ENCODE results near the gene GLIPR2.
"Not testable (repeated sequence)": the region's sequence is repeated elsewhere in the genome, so short reads cannot be mapped to it uniquely, and the experiment has no call there.

Gene GLIPR2

GRCh38 chr9:36170531-36170930 lies 34.0 kb downstream of the GLIPR2 start:
- H3K4me3 ChIP-seq (ENCODE audit: low read depth, low read length): no peak overlapping the region
- DNase-seq (ENCODE audit: low read depth): no peak
- TF ChIP-seq CTCF (IDR thresholded peaks at IDR 0.05; ENCODE audit: low read depth, low read length, missing control alignments): no peak

- H3K4me3 ChIP-seq (ENCODE audit: low read depth, low read length): no peak overlapping the region
- DNase-seq (ENCODE audit: low read depth): no peak
- TF ChIP-seq CTCF (IDR thresholded peaks at IDR 0.05; ENCODE audit: low read depth, low read length, missing control alignments): no peak
These were observed 37.3 kb downstream of the GLIPR2 start for GRCh38 chr9:36173861-36174260.

GRCh38 chr9:36174271-36174670 lies 37.7 kb downstream of the GLIPR2 start:
- H3K4me3 ChIP-seq (ENCODE audit: low read depth, low read length): no peak overlapping the region
- no peak for DNase-seq (ENCODE audit: low read depth)
- TF ChIP-seq CTCF (IDR thresholded peaks at IDR 0.05; ENCODE audit: low read depth, low read length, missing control alignments): no peak

- no peak overlapping the region for H3K4me3 ChIP-seq (ENCODE audit: low read depth, low read length)
- TF ChIP-seq CTCF (IDR thresholded peaks at IDR 0.05; ENCODE audit: low read depth, low read length, missing control alignments): no peak
- DNase-seq (ENCODE audit: low read depth): no peak
These were observed 38.2 kb downstream of the GLIPR2 start for GRCh38 chr9:36174731-36175130.

- not testable (repeated sequence) for DNase-seq (ENCODE audit: low read depth); H3K4me3 ChIP-seq (ENCODE audit: low read depth, low read length)
These were observed 38.7 kb downstream of the GLIPR2 start for GRCh38 chr9:36175209-36175608.

- not testable (repeated sequence) for DNase-seq (ENCODE audit: low read depth)
These were observed 40.0 kb downstream of the GLIPR2 start for GRCh38 chr9:36176496-36176895.

GRCh38 chr9:36177571-36177970 lies 41.0 kb downstream of the GLIPR2 start:
- no peak for DNase-seq (ENCODE audit: low read depth)
- no peak overlapping the region for H3K4me3 ChIP-seq (ENCODE audit: low read depth, low read length)
- TF ChIP-seq CTCF (IDR thresholded peaks at IDR 0.05; ENCODE audit: low read depth, low read length, missing control alignments): no peak

More at GRCh38 chr9:36176496-36176895, 40.0 kb downstream of the GLIPR2 start:
- not testable (repeated sequence) for H3K4me3 ChIP-seq (ENCODE audit: low read depth, low read length)

- H3K4me3 ChIP-seq (ENCODE audit: low read depth, low read length); DNase-seq (ENCODE audit: low read depth): not testable (repeated sequence)
These were observed 43.7 kb downstream of the GLIPR2 start for GRCh38 chr9:36180243-36180642.

GRCh38 chr9:36187414-36187813 lies 50.9 kb downstream of the GLIPR2 start:
- no peak for TF ChIP-seq CTCF (IDR thresholded peaks at IDR 0.05; ENCODE audit: low read depth, low read length, missing control alignments)
- no peak for DNase-seq (ENCODE audit: low read depth)
- no peak overlapping the region for H3K4me3 ChIP-seq (ENCODE audit: low read depth, low read length)
